ENCODE data around the gene TP73.
A peak's percentile ranks its signal among the peaks of the same experiment; 100 is the strongest.

TP73 gene

GRCh38 chr1:3612123-3612522 lies 40.2 kb upstream of the TP73 start:
- Histone ChIP-seq H3K9me2 (replicated peaks; ENCODE audit: control insufficient read depth, low read length) (no peaks in the 10 kb centered on the region), H3K27ac (ENCODE audit: low read depth, low read length) (no peak overlapping the region), H4K20me1 (ENCODE audit: control insufficient read depth, insufficient read depth, low read depth, low read length) (no peaks in the 10 kb centered on the region), H3K9me3 (ENCODE audit: control insufficient read depth, insufficient read depth, low read length) (no peaks in the 10 kb centered on the region), H3K27me3 (ENCODE audit: control insufficient read depth, low read length) (peaks cover 53% of the 10 kb centered on the region), H3F3A (ENCODE audit: control insufficient read depth, insufficient read depth) (0 out of 2 replicates have a peak, but pooled peaks cover 2% of the 10 kb centered on the region), H3K4me3 (ENCODE audit: low read length) (no peak overlapping the region), H3K4me1 (ENCODE audit: control insufficient read depth, low read length) (peaks cover 13% of the 10 kb centered on the region), H3K79me2 (ENCODE audit: control insufficient read depth, low read length) (no peaks in the 10 kb centered on the region), H3K4me2 (ENCODE audit: low read length) (no peak overlapping the region; the same call in 1 of the 2 replicates), H3K36me3 (ENCODE audit: control insufficient read depth, low read length) (no peaks in the 10 kb centered on the region)
- TF ChIP-seq CTCF (IDR thresholded peaks at IDR 0.05; ENCODE audit: low read depth, low read length, poor library complexity, severe bottlenecking): no peak

GRCh38 chr1:3614755-3615742 lies 37.3 kb upstream of the TP73 start:
- Histone ChIP-seq H4K20me1 (ENCODE audit: control insufficient read depth, insufficient read depth, low read depth, low read length) (no peaks in the 10 kb centered on the region), H3K27me3 (ENCODE audit: control insufficient read depth, low read length) (peaks cover 45% of the 10 kb centered on the region), H3K9me3 (ENCODE audit: control insufficient read depth, insufficient read depth, low read length) (no peaks in the 10 kb centered on the region), H3K9me2 (replicated peaks; ENCODE audit: control insufficient read depth, low read length) (no peaks in the 10 kb centered on the region), H3K27ac (ENCODE audit: low read depth, low read length) (no peak overlapping the region), H3K79me2 (ENCODE audit: control insufficient read depth, low read length) (no peaks in the 10 kb centered on the region), H3K4me1 (ENCODE audit: control insufficient read depth, low read length) (peaks cover 16% of the 10 kb centered on the region), H3F3A (ENCODE audit: control insufficient read depth, insufficient read depth) (0 out of 2 replicates have a peak, but pooled peaks cover 2% of the 10 kb centered on the region), H3K4me3 (ENCODE audit: low read length) (no peak overlapping the region), H3K36me3 (ENCODE audit: control insufficient read depth, low read length) (no peaks in the 10 kb centered on the region), H3K4me2 (ENCODE audit: low read length) (no peak overlapping the region)
- TF ChIP-seq EZH2phosphoT487 (IDR thresholded peaks at IDR 0.05; ENCODE audit: borderline replicate concordance, low read length) (no peak), CTCF (IDR thresholded peaks at IDR 0.05; ENCODE audit: low read depth, low read length, poor library complexity, severe bottlenecking) (peak; percentile 75)

GRCh38 chr1:3616861-3617260 lies 35.5 kb upstream of the TP73 start:
- H4K20me1 ChIP-seq (ENCODE audit: control insufficient read depth, insufficient read depth, low read depth, low read length): no peaks in the 10 kb centered on the region

More at GRCh38 chr1:3616861-3617260, 35.5 kb upstream of the TP73 start:
- peaks cover 30% of the 10 kb centered on the region for H3K27me3 ChIP-seq (ENCODE audit: control insufficient read depth, low read length)
- H3K9me3 ChIP-seq (ENCODE audit: control insufficient read depth, insufficient read depth, low read length): no peaks in the 10 kb centered on the region
- H3K36me3 ChIP-seq (ENCODE audit: control insufficient read depth, low read length): no peaks in the 10 kb centered on the region
- H3K79me2 ChIP-seq (ENCODE audit: control insufficient read depth, low read length): no peaks in the 10 kb centered on the region
- no peak overlapping the region for H3K27ac ChIP-seq (ENCODE audit: low read depth, low read length)
- H3K4me3 ChIP-seq (ENCODE audit: low read length): no peak overlapping the region
- TF ChIP-seq CTCF (IDR thresholded peaks at IDR 0.05; ENCODE audit: low read depth, low read length, poor library complexity, severe bottlenecking) (no peak), EZH2phosphoT487 (IDR thresholded peaks at IDR 0.05; ENCODE audit: borderline replicate concordance, low read length) (no peak)
- no peaks in the 10 kb centered on the region for H3K9me2 ChIP-seq (replicated peaks; ENCODE audit: control insufficient read depth, low read length)
- H3K4me1 ChIP-seq (ENCODE audit: control insufficient read depth, low read length): peaks cover 3% of the 10 kb centered on the region; the same call in 1 of the 2 replicates
- H3K4me2 ChIP-seq (ENCODE audit: low read length): no peak overlapping the region
- H3F3A ChIP-seq (ENCODE audit: control insufficient read depth, insufficient read depth): 0 out of 2 replicates have a peak, but pooled peaks cover 2% of the 10 kb centered on the region

Measured in DOHH2 (cell line).